GM12892 (cell line): Measurements from ENCODE around the gene PRR14.

Source experiments
- DNase-seq: peaks from one replicate; pipeline ENCODE4 v3.0.0; 2011; ENCODE audit not compliant: insufficient read length
- FAIRE-seq: peaks from 2 replicates; lab custom pipeline; 2011; peaks lifted over from hg19 to GRCh38; lab: Jason Lieb, UNC
- POLR2A ChIP-seq: IDR thresholded peaks from 2 replicates; pipeline ENCODE4 v1.6.1; 2011; ENCODE audit warnings: low read depth, low read length, control low read depth
- POLR2AphosphoS5 ChIP-seq: IDR thresholded peaks from 2 replicates; pipeline ENCODE4 v1.6.1; 2011; ENCODE audit warnings: low read depth, low read length, control low read depth
- TAF1 ChIP-seq: IDR thresholded peaks from 2 replicates; pipeline ENCODE4 v1.6.1; 2011; ENCODE audit warnings: low read depth, mild to moderate bottlenecking, control low read depth, low read length, borderline replicate concordance

PRR14 gene

GRCh38 chr16:30665155-30665829 lies 14.5 kb downstream of the PRR14 start:
- no peak for TF ChIP-seq POLR2AphosphoS5
- TF ChIP-seq POLR2A: no peak
- no peak for TF ChIP-seq TAF1
- FAIRE-seq: no peak

GRCh38 chr16:30665830-30666190 lies 15.1 kb downstream of the PRR14 start:
- FAIRE-seq (no peak), DNase-seq (no peak)
- TF ChIP-seq TAF1: no peak

More at GRCh38 chr16:30665155-30665829, 14.5 kb downstream of the PRR14 start:
- no peak for DNase-seq

- no peak for TF ChIP-seq TAF1
- no peak for TF ChIP-seq POLR2A
- TF ChIP-seq POLR2AphosphoS5: no peak
- DNase-seq (no peak), FAIRE-seq (no peak)
Observed at GRCh38 chr16:30666681-30667080, 15.9 kb downstream of the PRR14 start.

GRCh38 chr16:30667361-30667905 lies 16.7 kb downstream of the PRR14 start:
- FAIRE-seq: no peak
- no peak for TF ChIP-seq POLR2A
- no peak for TF ChIP-seq TAF1
- no peak for TF ChIP-seq POLR2AphosphoS5

GRCh38 chr16:30668393-30668792 lies 17.6 kb downstream of the PRR14 start:
- TF ChIP-seq TAF1 (no peak), POLR2AphosphoS5 (no peak; the same call in 1 of the 2 replicates), POLR2A (no peak)
- FAIRE-seq (no peak), DNase-seq (no peak)

More at GRCh38 chr16:30667361-30667905, 16.7 kb downstream of the PRR14 start:
- no peak for DNase-seq

- TF ChIP-seq POLR2AphosphoS5 (no peak; the same call in 1 of the 2 replicates), TAF1 (no peak), POLR2A (no peak; the same call in 1 of the 2 replicates)
- DNase-seq: no peak
- FAIRE-seq: no peak
Observed at GRCh38 chr16:30669026-30669902, 18.5 kb downstream of the PRR14 start.

GRCh38 chr16:30669903-30670824 lies 19.4 kb downstream of the PRR14 start:
- FAIRE-seq: no peak
- DNase-seq: no peak
- TF ChIP-seq POLR2A (no peak; the same call in none of the 2 replicates), POLR2AphosphoS5 (peak; percentile 58; the same call in 1 of the 2 replicates)

GRCh38 chr16:30675143-30675542 lies 24.4 kb downstream of the PRR14 start:
- TF ChIP-seq TAF1 (no peak), POLR2AphosphoS5 (no peak), POLR2A (no peak)
- FAIRE-seq (no peak), DNase-seq (no peak)

GRCh38 chr16:30677931-30678585 lies 27.3 kb downstream of the PRR14 start:
- DNase-seq: no peak
- TF ChIP-seq TAF1 (no peak), POLR2A (no peak)
- no peak for FAIRE-seq

- FAIRE-seq (no peak), DNase-seq (no peak)
- TF ChIP-seq POLR2A (no peak), POLR2AphosphoS5 (no peak), TAF1 (no peak)
Observed at GRCh38 chr16:30678586-30678970, 27.8 kb downstream of the PRR14 start.

GRCh38 chr16:30680326-30680725 lies 29.6 kb downstream of the PRR14 start:
- DNase-seq (no peak), FAIRE-seq (no peak)
- no peak for TF ChIP-seq TAF1
- TF ChIP-seq POLR2A: no peak
- TF ChIP-seq POLR2AphosphoS5: no peak
